Amniotic stem cell (primary cell): ENCODE results near the gene PYDC1.
"Not testable (repeated sequence)": the region's sequence is repeated elsewhere in the genome, so short reads cannot be mapped to it uniquely, and the experiment has no call there.

Source experiments
- DNase-seq: peaks from one replicate; lab custom pipeline; 2025; lab: John Stamatoyannopoulos, UW

Gene PYDC1

DNA sequence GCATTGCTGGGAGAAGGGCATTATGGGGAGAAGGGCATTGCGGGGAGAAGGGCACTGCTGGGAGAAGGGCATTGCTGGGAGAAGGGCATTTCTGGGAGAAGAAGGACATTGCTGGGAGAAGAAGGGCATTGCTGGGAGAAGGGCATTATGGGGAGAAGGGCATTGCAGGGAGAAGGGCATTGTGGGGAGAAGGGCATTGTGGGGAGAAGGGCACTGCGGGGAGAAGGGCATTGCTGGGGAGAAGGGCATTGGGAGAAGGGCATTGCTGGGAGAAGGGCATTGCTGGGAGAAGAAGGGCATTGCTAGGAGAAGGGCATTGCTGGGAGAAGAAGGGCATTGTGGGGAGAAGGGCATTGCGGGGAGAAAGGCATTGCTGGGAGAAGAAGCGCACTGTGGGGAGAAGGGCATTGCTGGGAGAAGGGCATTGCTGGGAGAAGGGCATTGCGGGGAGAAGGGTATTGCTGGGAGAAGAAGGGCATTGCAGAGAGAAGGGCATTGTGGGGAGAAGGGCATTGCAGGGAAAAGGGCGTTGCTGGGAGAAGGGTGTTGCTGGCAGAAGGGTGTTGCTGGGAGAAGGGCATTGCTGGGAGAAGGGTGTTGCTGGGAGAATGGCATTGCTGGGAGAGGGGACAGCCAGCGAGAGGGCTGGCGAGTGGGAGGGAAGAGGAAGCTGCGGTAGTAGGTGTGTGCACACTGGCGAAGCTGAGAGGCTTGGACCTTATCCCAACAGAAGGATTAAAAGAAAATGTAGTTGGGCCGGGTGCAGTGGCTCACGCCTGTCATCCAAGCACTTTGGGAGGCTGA, 4.6 kb upstream of the PYDC1 start:
- no peak for DNase-seq

DNA sequence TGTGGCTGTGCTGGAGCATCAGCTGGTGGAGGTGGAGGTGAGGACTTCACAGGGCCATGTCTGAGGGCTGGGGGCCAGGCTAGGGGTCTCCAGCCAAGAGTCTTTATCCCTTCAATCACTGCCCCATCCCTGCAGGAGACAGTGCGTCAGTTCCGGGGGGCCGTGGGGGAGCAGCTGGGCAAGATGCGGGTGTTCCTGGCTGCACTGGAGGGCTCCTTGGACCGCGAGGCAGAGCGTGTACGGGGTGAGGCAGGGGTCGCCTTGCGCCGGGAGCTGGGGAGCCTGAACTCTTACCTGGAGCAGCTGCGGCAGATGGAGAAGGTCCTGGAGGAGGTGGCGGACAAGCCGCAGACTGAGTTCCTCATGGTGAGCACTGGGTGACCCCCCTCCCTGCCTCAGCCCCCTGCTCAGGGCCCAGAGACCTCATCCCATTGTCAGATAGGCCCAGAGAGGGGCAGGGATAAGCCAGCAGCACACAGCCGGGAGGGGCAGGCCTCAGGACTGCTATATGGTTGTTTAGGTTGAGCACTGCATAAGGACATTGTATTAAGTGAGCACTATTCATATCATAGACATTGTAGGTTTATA, 2.3 kb upstream of the PYDC1 start:
- no peak for DNase-seq

DNA sequence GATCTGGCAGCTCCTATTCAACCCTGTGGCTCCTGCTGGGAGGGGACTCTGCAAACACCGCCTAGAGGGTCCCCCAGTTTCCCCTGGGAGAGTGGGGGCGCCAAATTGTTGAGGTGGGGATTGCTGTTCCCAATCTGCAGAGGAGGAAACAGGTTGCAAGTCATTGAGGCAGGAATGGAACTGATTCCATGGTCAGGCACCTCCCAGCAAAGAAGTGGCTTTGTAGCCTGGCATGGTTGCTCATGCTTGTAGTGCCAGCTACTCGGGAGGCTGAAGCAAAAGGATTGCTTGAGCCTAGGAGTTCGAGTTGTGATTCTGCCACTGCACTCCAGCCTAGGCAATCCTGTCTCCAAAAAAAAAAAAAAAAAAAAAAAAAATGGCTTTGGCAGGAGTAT, 198 bp upstream of the PYDC1 start:
- no peak for DNase-seq

DNA sequence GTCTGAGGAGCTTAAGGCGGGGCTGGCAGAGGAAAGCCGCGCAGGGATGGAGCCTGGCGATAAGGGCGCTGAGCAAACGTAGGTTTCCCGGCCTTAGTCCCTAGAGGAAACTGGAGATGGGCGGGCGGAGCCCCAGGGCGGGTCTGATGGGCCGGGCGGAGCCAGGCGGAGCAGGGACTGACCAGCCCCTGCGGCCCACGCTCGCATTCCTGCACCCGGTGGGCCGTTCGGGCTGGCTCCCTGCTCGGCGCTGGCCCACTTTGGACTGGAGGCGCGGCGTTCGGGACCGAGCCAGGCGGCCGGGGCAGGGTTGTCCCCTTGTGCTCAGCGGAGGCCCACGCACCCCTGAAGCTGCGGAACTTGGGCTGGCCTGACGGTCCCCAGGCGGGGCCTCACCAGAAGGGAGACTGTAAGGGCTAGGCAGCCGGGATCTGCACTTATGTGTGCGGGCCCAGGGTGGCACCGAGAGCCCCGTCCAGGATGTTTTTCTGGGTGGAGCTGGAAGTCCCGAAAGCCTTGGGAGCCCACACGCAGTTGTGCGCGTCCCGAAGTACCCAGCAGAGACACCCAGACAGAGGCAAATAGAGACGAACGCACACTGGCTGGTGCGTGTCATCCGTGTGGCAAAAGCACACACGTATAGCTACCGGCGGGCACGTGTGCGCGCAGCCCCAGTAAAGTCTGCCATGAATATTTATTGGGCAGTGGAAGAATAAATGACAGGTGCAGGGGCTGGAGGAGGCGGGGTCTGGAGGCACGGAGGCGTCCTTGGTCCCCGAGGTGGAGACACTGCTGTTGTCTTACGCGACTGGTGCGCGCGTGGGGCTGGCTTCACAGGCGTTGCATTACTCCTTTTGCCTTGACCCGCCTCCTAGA, 1.4 kb downstream of the PYDC1 start:
- no peak for DNase-seq

DNA sequence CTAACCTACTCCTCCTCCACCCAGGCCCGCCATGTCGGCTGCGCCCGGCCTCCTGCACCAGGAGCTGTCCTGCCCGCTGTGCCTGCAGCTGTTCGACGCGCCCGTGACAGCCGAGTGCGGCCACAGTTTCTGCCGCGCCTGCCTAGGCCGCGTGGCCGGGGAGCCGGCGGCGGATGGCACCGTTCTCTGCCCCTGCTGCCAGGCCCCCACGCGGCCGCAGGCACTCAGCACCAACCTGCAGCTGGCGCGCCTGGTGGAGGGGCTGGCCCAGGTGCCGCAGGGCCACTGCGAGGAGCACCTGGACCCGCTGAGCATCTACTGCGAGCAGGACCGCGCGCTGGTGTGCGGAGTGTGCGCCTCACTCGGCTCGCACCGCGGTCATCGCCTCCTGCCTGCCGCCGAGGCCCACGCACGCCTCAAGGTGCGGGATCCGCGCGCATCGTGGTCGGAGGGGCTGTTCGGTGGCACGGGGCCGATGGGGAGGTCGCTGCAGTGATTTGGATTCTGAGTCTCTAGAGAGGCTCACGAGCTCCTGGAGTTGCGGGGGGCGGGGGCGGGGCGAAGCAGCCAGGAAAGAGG, 2.1 kb downstream of the PYDC1 start:
- no peak for DNase-seq

DNA sequence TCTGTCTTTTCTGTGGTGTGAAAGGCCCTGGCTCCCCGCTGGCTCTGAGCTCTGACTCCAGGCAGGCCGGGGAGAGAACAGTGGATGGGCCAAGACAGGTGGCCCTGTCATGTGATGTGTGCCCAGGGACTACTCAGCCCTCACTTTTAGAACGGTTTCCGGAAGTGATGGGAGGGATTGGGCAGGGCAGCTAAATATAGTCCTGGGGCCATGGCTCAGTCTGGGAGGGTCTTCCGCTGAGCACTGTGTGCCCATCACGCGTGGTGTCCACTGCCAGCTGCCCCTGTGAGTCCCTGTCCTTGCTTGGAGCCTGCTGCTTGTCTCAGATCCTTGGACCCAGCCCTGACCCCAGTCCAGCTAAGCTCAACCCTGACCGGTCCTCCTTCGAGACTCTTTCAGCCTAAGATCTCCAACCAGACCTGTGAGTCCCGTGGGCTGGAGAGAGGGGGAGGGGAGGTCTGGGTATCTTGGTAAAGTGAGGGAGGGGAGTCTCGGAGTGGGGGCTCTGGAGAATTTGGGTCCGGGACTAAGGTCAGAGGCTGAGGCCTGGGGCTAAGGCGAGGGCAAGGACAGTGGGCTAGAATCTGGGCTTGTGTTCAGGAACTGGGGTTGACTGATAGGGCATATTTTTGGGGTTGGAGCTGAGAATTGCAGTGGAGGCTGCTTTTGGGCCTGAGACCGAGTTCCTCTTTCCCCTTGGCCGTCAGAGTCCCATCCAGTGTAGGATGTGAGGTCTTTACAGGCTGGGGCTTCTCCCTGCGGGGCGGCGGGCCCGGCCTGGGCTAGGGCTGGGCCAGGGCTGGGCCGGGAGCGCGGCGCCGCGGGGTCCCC, 2.8 kb downstream of the PYDC1 start, which contains the start of gene TRIM72:
Gene TRIM72 (plus strand): TSS at position 243 of the 831 bp plus-strand sequence. CDS start 620 bp downstream, outside the sequence.
- DNase-seq, result no peak

DNA sequence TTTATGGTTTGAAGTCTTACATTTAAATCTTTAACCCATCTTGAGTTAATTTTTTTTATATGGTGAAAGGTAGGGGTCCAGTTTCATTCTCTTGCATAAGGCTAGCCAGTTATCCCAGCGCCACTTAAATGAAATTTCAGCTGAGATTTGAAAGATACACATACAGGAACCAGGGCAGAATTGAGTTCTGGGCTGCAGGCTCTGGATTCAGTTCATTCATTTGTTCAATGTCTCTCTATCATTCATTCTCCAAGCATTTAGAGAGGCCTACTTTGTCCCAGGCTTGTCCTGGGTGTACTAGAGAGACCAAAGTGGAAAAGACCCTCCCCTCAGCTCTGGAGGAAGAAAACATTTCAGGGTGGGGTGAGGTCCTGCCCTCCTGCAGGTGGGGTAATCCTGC, 3.6 kb downstream of the PYDC1 start:
- DNase-seq, result no peak

DNA sequence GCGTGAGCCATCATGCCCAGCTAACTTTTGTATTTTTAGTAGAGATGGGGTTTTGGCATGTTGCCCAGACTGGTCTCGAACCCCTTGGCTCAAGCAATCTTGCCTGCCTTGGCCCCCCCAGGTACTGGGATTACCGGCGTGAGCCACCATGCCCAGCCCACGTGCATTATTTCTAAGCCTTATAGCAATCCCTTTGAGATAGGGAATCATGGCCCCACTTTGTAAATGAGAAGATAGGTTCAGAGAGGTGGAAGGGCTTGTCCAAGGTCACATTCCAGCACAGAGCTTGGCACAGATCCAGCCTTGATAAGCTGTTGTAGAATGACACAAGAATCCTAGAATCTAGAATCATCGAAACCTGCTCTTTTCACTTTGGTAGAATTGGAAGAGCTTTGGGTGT, 10.2 kb downstream of the PYDC1 start:
- DNase-seq, result no peak

DNA sequence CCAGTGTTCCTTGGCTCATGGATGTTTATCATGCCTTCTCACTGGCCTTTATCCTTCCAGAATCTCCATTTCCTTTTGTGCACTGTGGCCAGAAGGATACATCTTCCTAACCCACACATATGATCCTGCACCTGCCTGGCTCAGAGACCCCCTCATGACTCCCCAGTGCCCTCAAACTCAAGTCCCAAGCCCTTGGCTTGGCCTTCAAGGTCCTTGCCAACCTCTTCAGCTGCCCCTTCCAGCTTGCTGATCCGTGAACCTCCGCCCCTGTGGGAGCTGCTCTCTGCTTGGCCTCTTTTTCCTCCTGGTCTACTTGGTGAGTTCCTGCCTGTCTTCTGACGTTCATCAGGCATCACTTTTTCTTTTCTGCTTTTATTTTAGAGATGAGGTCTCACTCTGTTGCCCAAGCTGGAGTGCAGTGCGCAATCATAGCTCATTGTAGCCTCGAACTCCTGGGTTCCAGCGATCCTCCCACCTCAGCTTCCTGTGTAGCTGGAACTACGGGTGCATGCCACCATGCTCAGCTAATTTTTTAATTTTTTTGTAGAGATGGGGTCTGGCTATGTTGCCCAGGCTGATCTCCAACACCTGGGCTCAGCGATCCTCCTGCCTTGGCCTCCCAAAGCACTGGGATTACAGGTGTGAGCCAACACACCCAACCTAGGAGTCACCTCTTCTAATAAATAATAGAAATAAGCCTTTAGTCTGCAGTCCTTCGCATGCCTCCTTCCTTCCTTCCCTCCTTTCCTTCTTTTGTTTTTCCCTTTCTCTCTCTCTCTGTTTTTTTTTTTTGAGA, 11.9 kb downstream of the PYDC1 start:
- no peak for DNase-seq

DNA sequence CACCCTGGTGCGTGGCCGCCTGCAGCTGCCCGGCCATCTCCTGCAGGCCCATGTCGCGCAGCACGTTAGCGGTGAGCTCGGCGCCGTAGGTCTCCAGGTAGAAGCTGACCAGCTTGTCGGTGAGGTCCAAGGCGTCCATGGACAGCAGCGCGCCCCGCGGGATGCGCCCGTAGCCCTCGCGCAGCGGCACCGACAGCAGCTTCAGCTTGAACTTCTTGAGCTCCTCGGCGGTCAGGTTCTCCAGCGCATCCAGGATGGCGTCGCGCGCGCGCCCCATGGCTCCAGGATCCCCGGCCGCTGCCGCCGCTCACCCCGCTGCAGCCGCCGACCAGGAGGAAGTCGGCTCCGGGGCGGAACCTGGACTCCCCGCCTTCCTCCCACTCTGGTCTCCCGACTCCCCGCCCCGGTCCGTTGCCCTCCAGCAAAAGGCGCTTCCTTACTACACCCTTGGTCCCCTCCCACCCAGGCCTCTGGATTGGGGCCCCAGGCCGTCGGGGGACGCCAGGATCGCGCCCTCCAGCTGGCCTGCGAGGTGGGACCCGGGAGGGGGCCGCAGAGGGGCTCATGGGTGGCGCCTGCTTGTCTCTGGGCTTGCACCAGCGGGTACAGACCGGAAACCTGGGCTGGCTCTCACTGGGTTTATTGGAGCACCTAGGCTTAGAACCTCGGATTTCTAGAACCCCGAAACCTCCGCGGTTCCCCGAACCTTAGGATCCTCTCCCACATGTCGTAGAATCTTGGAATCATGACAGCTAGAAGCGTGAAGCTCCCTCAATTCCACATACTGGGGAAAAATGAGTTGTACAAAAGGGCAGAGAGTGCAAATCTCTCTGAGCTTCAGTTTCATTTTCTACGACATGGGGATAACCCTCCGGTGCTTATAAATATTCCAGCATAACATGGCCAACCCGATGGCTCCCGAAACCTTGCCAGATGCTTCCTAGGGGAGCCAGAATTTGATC, 14.2 kb downstream of the PYDC1 start, which contains the start of gene PYCARD:
Gene PYCARD (minus strand): TSS at position 347 of the 962 bp plus-strand sequence. CDS start 70 bp downstream, at position 277.
- no peak for DNase-seq

DNA sequence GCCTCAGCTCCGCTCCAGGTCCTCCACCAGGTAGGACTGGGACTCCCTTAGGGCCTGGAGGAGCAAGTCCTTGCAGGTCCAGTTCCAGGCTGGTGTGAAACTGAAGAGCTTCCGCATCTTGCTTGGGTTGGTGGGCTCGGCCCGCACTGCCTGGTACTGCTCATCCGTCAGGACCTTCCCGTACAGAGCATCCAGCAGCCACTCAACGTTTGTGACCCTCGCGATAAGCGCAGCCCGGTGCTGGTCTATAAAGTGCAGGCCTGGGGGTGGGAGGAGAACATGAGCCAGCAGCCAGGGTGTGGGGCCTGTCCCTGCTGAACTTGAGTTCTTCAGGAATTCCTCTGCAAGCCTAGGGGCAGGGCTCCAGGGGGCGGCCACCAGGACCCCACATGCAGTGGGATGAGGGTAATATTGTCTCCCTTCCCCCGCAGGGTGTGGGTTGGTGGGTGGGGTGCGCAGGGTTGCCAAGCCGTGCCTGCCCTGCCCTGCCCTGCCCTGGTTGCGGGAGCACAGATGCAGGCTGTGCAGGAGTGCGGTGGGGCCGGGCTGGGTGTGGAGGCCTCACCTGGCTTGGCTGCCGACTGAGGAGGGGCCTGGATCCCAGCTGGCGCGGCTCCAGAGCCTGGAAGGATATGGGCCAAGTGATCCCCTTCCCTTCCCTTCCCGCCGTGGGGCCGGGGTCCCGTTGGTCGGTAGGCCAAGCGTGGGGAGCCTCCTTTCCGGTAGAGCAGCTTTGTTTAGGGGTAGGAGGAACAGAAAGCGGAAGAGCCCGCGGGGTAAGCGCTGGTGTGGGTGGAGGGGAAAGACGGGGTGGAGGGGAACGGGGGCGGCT, 15.1 kb downstream of the PYDC1 start:
- DNase-seq, result no peak

DNA sequence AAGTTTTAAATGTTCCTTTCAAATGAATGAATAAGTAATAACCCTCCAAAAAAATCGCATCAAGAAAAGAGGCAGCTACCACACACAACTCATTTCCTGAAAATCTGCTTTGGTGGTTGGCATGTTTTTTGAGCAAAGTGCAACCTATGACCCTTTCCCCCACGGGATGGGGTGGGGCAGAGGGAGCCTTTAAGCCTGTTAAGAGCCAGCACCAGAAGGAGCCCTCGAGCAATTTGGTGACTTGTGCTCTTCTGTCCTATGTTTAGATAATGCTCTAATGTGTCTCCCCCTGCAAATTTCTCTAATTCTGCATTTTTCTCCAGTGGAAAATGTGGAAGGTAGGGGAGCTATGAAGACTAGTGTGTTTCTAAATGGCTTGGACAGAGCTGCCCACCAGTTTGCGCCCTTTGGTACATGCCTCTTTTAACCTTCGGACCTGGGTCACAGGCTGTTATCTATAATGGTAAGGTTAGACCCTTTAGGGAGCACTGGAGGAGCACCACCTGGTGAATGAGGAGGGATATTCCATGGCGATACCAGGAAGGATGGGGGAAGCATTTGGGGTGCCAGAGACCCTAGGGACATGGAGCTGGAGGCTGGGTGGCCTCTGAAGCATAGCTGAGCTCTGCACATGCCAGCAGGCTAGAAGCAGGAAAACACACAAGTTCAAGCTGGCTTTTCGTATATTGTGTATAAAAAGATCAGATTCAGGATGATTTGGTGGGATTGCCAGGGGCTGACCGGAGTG, 15.9 kb downstream of the PYDC1 start:
- DNase-seq, result no peak

DNA sequence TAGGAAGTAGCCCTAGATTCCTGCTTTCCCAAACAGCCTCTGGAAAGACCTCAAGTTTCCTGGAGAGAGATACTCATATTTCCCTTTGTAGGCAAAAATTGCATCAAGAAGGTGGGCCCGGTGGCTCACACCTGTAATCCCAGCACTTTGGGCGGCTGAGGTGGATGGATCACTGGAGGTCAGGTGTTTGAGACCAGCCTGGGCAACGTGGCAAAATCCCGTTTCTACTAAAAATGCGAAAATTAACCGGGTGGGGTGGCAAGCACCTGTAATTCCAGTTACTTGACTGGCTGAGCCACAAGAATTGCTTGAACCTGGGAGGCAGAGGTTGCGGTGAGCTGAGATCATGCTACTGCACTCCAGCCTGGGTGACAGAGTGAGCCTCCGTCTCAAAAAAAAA, 16.8 kb downstream of the PYDC1 start:
- DNase-seq, result not testable (repeated sequence)

DNA sequence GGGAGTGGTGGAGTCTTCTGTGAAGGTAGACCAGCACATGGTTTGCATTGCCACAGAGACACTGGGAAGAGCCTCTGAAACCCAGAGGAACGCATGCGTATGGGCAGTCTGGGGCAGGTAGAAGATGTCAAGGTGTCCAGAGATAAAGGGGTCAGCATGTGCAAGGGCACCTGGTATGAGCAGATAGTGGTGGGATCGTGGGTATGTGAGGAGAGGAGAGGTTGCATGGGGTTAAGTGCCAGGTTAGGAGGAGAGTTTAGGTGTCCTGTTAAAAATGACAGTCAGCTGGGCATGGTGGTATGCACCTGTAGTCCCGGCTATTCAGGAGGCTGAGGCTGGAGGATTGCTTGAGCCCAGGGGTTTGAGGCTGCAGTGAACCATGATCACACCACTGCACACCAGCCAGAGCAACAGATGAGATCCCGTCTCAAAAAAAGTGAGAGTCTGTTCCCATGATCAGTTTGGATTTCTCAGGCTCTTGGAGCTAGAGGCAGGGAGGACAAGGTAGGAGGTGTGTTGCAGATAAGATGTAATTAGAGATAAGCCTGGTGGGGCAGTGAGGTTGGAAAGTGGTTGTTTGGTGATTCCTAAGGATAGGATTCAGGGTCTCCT, 17.4 kb downstream of the PYDC1 start:
- no peak for DNase-seq

DNA sequence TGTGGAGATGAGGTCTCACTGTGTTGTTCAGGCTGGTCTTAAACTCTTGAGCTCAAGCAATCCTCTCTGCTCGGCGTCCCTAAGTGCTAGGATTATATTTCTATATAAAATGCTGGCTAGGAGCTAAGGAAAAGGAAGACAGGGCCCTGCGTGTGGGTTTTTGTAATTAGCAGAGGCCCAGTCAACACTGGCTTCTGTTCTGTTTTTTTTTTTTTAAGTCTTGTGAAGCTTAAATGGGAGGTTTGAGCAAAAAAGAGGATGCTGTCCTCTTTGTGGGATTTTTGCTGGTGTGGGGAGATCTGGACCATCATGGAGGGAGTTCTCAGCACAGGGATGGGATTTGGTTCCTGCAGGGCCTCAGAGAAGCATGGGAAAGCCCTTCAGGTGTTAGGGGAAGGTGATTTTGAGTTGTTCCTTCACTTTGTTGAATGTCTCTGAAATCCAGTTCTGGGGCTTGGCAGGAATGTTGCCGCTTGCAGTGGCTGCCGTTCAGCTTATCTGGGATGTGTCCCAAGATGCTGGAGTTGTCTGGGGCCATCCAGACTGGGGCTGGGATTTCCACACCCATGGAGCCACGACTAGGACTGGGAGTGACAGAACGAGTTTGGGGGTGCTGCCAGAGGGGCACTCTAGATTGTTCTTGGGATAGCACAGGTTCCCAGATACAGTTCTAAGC, 18.6 kb downstream of the PYDC1 start:
- DNase-seq, result no peak

DNA sequence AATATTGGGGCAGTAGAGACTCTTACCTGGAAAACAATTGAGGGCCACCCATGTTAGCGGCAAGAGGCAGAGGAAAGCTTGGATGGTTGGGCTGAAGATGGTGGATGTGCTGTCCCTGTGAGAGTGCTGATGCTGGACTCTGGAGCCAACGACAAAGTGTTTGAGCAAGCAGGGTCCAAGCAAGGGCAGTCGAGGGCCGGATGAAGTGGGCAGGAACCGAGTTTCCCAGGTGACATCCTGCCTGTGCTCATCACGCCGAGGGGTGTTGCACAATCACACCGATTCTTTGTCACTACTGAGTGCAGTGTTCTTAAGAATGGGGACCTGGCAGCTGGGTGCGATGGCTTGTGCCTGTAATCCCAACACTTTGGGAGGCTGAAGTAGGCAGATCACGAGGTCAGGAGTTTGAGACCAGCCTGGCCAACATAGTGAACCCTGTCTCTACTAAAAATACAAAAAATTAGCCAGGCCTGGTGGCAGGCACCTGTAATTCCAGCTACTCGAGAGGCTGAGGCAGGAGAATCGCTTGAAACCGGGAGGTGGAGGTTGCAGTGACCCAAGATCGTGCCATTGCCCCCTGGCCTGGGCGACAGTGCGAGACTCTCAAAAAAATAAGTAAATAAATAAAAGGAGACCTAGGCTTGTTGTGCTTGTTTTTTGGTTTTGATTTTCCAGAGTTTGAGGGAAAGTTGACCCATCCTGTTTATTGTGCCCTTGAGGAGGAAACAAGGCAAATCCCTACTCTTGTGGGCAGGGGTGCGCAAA, 20.4 kb downstream of the PYDC1 start:
- no peak for DNase-seq
